ENCODE results near the gene XYLT1.
"Not testable (repeated sequence)": the region's sequence is repeated elsewhere in the genome, so short reads cannot be mapped to it uniquely, and the experiment has no call there.

XYLT1 gene

DNA sequence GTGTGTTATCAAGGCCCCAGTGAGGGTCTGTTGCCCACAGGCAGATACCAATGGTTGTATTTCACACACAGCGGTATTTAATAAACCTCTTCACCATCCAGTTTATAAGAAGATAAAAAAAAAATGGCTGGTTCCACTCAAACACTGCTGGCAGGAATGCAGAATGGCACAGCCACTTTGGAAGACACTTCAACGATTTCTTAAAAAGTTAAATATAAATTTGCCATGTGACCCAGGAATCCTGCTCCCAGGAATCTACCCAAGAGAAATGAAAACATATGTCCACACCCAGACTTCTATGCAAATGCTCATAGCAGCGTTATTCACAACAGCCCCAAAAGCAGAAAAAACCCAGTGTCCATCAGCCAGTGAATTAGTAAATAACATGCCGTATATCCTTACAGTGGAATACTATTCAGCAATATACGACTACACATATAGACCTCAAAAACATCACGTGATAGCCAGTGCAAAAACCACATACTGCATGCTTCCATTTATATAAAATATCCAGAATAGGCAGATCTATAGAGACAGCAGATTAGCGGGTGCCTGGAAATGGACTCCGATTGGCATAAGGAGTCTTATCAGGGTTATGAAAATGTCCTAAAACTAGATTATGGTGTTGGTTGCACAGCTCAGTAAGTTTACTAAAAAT, 38.7 kb downstream of the XYLT1 start:
- DNase-seq (ENCODE audit: low read depth in 2 of 3, low spot score in 2 of 3), result no peak

GRCh38 chr16:17431012-17431411, 39.7 kb downstream of the XYLT1 start:
- DNase-seq (ENCODE audit: low read depth in 2 of 3, low spot score in 2 of 3), result no peak

DNA sequence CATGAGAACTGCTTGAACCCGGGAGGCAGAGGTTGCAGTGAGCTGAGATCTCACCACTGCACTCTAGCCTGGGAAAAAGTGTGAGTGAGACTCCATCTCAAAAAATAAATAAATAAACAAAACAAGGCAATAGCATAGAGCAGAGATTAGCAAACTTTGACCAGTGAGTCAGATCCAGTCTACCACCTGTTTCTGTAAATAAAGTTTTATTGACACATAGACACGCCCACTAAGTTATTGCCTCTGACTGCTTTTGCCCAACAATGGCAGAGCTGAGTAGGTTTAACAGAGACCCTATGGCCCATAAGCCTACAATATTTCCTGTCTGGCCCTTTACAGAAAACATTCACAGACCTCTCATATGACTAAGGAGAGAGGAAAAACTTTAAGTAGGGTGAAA, 44.3 kb downstream of the XYLT1 start:
- DNase-seq (ENCODE audit: low read depth in 2 of 3, low spot score in 2 of 3), result no peak

GRCh38 chr16:17424771-17425170, 46.0 kb downstream of the XYLT1 start:
- no peak for DNase-seq (ENCODE audit: low read depth in 2 of 3, low spot score in 2 of 3)

- DNase-seq (ENCODE audit: low read depth in 2 of 3, low spot score in 2 of 3), result no peak
These were observed 47.5 kb downstream of the XYLT1 start for GRCh38 chr16:17423221-17423620.

- DNase-seq (ENCODE audit: low read depth in 2 of 3, low spot score in 2 of 3), result no peak
These were observed 49.9 kb downstream of the XYLT1 start for GRCh38 chr16:17420816-17421215.

DNA sequence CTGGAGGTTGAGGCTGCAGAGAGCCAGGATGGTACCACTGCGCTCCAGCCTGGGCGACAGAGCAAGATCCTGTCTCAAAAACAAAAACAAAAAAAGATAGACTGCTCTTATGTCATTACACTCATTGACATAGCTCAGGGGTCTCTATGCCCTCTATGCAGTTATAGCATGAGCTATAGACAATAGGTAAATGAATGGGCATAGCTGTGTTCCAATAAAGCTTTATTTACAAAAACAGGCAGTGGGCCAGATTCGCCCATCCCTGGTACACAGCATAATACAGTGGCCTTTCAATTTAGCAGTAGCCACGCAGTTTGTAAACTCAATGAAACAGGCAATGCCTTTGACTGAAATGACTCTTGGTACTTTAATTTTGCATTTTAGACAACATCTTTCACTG, 51.5 kb downstream of the XYLT1 start:
- no peak for DNase-seq (ENCODE audit: low read depth in 2 of 3, low spot score in 2 of 3)

DNA sequence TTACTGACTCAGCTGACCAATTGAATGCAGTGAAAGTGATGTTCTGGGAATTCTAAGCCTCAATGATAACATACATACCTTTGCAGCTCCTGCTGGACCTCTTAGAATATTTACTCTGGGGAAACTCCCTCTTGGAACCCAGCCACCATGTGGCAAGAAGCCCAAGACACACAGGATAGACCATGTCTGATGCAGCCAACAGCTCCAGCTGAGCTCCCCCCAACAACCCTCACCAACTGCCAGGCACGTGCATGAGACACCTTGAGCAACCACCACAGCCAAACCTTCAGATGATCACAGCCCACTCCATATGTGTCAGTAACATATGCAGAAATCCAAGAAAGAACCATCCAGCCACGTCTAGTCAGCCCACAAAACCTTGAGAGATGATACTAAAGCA, 53.0 kb downstream of the XYLT1 start:
- no peak for DNase-seq (ENCODE audit: low read depth in 2 of 3, low spot score in 2 of 3)

DNA sequence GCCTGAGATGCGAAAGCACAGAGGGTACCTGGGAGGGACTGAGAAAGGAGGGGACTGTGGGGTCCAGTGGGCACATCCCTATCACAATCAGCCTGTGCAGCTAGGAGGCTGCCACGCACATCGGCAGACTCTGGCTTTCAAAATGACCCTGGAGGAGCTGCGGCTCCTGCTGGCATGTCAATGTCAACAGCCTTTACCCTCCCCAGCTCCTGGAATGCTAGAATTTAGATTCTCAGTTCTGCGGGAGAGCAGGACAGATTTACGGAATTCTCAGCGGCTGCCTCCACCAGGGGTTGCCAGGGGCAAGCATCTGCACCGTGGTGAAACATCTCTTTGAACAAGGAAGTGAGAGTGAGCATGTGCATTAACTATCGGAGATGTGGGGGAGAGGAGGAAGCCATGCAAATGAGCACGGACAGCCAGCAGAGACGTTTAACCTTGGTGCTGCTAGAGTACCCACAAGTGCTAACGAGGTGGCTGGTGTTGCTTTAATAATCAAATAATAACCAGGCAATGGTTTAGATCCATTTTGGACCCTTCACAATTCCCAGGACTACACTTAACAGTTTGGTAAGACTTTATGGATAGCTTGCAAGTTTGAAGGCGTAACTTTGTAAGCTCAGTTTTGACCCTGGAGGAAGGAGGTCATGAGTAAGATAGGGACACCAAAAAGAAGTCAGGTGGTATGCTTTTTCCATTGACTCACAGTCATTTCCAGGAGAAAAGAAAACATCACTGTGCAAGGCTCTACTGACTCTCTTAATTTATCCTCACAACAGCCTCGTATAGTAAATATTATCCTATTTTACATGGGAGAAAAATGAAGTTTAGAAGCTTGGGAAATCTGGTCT, 54.1 kb downstream of the XYLT1 start:
- peak; percentile 26 to 36 (median 32) for DNase-seq (ENCODE audit: low read depth in 2 of 3, low spot score in 2 of 3)

DNA sequence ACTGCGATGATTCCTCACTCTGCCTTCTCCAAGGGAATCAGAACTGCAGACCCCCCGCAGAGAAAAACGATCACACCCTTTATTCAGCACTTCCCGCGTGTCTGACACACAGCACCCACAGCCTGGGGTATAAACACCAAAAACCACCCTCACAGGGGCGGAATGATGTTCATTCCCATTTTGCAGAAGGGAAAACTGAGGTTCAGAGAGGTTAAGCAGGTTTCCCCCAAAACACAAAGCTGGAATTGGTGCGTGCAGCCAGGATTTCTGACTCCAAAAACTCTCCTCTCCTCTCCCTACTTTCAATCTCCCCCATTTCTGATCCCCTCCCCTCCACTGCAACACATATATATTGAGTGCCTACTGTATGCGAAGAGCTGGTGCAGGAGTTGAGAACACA, 55.8 kb downstream of the XYLT1 start:
- no peak for DNase-seq (ENCODE audit: low read depth in 2 of 3, low spot score in 2 of 3)

DNA sequence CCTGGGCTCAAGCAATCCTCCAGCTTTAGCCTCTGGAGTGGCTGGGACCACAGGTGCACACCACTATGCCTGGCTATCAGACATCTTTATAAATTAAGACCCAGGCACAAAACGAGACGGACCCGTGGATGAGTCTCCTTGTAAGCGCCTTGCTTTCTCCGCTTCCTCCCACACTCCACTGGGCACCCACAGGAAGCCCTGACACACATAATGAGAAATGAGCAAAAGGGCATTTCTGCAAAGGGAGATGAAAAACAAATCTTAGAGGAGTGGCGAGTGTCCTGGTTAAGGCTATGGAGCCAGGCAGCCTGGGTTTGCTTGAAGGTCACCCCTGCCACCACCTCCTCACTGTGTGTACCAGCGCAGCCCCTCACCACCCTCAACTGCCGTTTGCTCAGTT, 56.3 kb downstream of the XYLT1 start:
- peak in 1 of 3 experiments; percentile 2 for DNase-seq (ENCODE audit: low read depth in 2 of 3, low spot score in 2 of 3)

- no peak for DNase-seq (ENCODE audit: low read depth in 2 of 3, low spot score in 2 of 3)
These were observed 57.3 kb downstream of the XYLT1 start for GRCh38 chr16:17413508-17413907.

DNA sequence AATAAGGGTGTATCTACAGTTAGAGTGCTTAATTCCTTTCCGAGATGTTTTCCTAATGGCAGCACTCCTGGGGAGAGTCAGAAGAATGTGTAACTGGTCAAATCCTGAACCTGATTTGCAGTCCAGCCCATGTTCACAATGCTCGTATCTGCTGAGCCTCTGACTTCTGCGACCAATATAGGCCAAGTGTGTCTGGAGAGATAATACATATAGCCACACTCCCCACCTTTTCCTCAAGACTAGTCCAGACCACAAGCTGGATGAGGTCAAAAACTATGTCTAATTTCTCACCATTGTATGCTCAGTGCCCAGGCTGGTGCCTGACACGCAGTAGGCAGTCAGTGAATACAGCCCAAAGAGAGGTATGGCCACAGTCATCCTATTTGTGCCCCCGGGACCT, 58.0 kb downstream of the XYLT1 start:
- no peak for DNase-seq (ENCODE audit: low read depth in 2 of 3, low spot score in 2 of 3)

DNA sequence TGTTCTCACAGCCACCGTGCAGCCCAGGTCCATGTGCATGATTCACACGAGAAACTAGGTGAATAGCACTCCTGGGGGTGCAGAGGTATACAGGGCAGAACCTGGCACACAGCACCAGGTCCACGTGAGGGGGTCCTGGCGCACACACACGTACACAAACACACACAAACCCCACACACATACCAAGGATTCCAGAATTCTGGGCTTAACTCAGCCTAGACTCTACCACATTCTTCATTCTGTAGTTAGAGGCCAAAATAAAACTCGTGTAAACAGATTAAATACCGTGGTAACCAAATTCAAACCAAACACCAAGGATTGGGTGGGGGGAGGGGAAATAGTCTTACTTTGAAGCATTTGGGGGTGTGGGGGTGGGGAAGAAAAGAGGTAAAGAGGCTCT, 58.5 kb downstream of the XYLT1 start:
- DNase-seq (ENCODE audit: low read depth in 2 of 3, low spot score in 2 of 3), result no peak

- no peak for DNase-seq (ENCODE audit: low read depth in 2 of 3, low spot score in 2 of 3)
These were observed 59.5 kb downstream of the XYLT1 start for GRCh38 chr16:17411263-17411662.

DNA sequence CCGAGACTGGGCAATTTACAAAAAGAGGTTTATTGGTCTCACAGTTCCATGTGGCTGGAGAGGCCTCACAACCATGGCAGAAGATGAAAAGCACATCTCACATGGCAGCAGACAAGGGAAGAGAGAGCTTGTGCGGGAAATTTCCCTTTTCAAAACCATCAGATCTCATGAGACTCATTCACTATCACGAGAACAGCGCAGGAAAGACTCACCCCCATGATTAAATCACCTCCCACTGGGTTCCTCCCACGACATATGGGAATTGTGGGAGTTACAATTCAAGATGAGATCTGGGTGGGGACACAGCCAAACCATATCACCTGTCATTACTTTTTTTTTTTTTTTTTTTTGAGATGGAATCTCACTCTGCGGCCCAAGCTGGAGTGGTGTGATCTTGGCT, 60.4 kb downstream of the XYLT1 start:
- DNase-seq (ENCODE audit: low read depth in 2 of 3, low spot score in 2 of 3), result not testable (repeated sequence)

GRCh38 chr16:17409894-17410293, 60.9 kb downstream of the XYLT1 start:
- DNase-seq (ENCODE audit: low read depth in 2 of 3, low spot score in 2 of 3), result no peak

DNA sequence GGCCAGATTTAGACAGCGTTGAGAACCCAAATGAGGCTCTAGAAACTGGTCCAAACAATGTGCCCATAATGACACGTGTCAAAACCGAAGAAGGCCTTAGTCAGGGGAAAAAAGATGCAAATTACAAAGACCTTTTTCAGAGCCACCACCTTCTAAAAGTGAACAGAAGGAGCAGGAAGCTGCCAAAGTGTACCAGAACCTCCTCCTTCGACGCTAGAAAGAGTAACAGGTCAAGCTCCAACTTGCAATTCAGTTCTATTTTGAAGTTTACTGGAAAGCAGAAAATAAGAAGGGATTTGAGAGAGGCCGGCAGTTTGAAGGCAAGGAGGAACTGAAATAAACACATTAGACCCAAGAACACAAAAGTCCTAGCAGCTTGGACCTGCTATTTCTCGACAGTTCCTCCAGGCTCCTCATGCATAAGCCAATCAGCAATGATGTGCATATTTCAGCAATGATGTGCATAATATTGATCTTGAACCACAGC, 61.8 kb downstream of the XYLT1 start:
- DNase-seq (ENCODE audit: low read depth in 2 of 3, low spot score in 2 of 3), result no peak

DNA sequence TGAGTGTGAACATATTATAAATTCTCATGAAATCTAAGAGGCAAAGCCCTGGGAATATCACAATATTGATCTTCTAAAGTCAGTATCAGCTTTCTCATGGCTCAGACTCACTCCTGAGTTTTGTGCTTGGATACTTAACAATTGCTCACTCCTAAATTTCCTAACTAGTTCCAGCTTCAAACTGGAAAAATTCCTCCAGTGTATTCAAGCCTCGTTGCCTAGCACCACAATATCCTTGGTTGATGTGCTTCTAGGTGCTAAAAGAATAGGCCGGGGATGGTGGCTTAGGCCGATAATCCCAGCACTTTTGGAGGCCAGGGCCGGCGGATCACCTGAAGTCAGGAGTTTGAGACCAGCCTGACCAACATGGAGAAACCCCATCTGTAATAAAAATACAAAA, 62.5 kb downstream of the XYLT1 start:
- DNase-seq (ENCODE audit: low read depth in 2 of 3, low spot score in 2 of 3), result no peak

GRCh38 chr16:17407321-17407720, 63.4 kb downstream of the XYLT1 start:
- no peak for DNase-seq (ENCODE audit: low read depth in 2 of 3, low spot score in 2 of 3)

- no peak for DNase-seq (ENCODE audit: low read depth in 2 of 3, low spot score in 2 of 3)
These were observed 65.6 kb downstream of the XYLT1 start for GRCh38 chr16:17404941-17405689.

Data from activated CD8-positive, alpha-beta memory T cell treated with anti-CD3 and anti-CD28 coated beads for 48 hours (primary cell).